K562 (cell line): Measurements from ENCODE around the gene GCNA. TPM values are rescaled to one million over a fixed set of nuclear protein-coding genes. Genes with fewer than 3 reads are reported as not detected.
A peak's percentile ranks its signal among the peaks of the same experiment; 100 is the strongest.

Experiments
- POLR2G ChIP-seq: fragments of 200-400 bp; formaldehyde crosslinking; IDR thresholded peaks from 2 replicates; pipeline ENCODE4 v1.6.1; 2017; ENCODE audit warnings: low read depth, mild to moderate bottlenecking, antibody characterized with exemption, low read length, moderate library complexity
- ZBTB12 ChIP-seq: fragments of 250-450 bp; sonication (Bioruptor Pico); IDR thresholded peaks from 2 replicates; pipeline ENCODE4 v1.4.0; 2020
- ZNF609 ChIP-seq: sonication (generic); formaldehyde crosslinking; IDR thresholded peaks from 2 replicates; pipeline ENCODE4 v1.8.1; 2023; ENCODE audit warnings: missing genetic modification reagents, mild to moderate bottlenecking, borderline replicate concordance
- polyA plus RNA-seq, 8 experiments: library from polyadenylated mRNA; depleted of rRNA in 4 of 8; stranded (reverse) in 5 of 8; unstranded in 3 of 8; fragments of >200 nt; fragmentation: Nextera tagmentation in 2 of 8; fragmentation: Illumina TruSeq in 1 of 8; extraction: Ambion mirVana in 2 of 8; extraction: Trizol in 1 of 8; gene quantifications; 2 replicates each; pipeline versions ENCODE4 v1.2.1 to v1.2.3, GENCODE V29; 2011 to 2014; ENCODE audit warnings: inconsistent platforms in 1 of 8, missing spikeins in 1 of 8
- total RNA-seq, 7 experiments: library from RNA; depleted of rRNA in 6 of 7; stranded (reverse); fragments of >200 nt in 6 of 7; fragmentation: Illumina TruSeq in 2 of 7; extraction: Trizol in 2 of 7; gene quantifications; 2 replicates each; pipeline versions ENCODE4 v1.2.1 to v1.2.3, GENCODE V29; 2011 to 2021; ENCODE audit warnings: low replicate concordance in 1 of 7

Gene GCNA
- total and polyA plus RNA-seq, 9 of the 15 experiments (the other 6 are each of a cell fraction or from before 2014, with no cell fraction given): 0.27 to 1.5 (median 0.86) TPM

GRCh38 chrX:71578253-71579135 is at the start of gene GCNA (continued):
- TF ChIP-seq ZNF609 (no peak), ZBTB12 (CRISPR knock-in tag) (no peak), POLR2G (peak; percentile 72)
